Neuronal stem cell (in vitro differentiated cells): Measurements from ENCODE around the gene RGL1.

Experiments
- DNase-seq: peaks from one replicate; pipeline ENCODE4 v3.0.0-alpha.2; 2013; ENCODE audit warnings: low spot score
- H2AFZ ChIP-seq: one replicate; pipeline ENCODE4 v1.6.1; 2013; ENCODE audit warnings: mild to moderate bottlenecking, low read length, inconsistent platforms
- H2AK5ac ChIP-seq: 2 replicates; pipeline ENCODE4 v1.6.1; 2013; ENCODE audit warnings: low read depth, mild to moderate bottlenecking, inconsistent platforms, low read length, moderate library complexity, mixed read lengths
- H2BK120ac ChIP-seq: 2 replicates; pipeline ENCODE4 v1.6.1; 2013; ENCODE audit warnings: low read depth, mild to moderate bottlenecking, inconsistent platforms, low read length, moderate library complexity, mixed read lengths
- H2BK12ac ChIP-seq: one replicate; pipeline ENCODE4 v1.6.1; 2013; ENCODE audit warnings: low read length, inconsistent platforms
- H2BK15ac ChIP-seq: 2 replicates; pipeline ENCODE4 v1.6.1; 2013; ENCODE audit warnings: mild to moderate bottlenecking, low read length, inconsistent platforms, mixed read lengths
- H2BK5ac ChIP-seq: one replicate; pipeline ENCODE4 v1.6.1; 2013; ENCODE audit warnings: inconsistent platforms, mild to moderate bottlenecking, low read length, moderate library complexity
- H3K14ac ChIP-seq: one replicate; pipeline ENCODE4 v1.6.1; 2013; ENCODE audit warnings: low read length, inconsistent platforms
- H3K18ac ChIP-seq: 2 replicates; pipeline ENCODE4 v1.6.1; 2013; ENCODE audit warnings: low read length, inconsistent platforms
- H3K23ac ChIP-seq: 2 replicates; pipeline ENCODE4 v1.6.1; 2013; ENCODE audit warnings: low read depth, mild to moderate bottlenecking, mixed read lengths, low read length, inconsistent platforms; ENCODE audit not compliant: poor library complexity
- H3K27ac ChIP-seq: replicated peaks from 3 replicates; pipeline ENCODE4 v1.5.1; 2013; ENCODE audit warnings: low read length, inconsistent platforms
- H3K27me3 ChIP-seq, 3 experiments: 2 replicates each; pipeline ENCODE4 v1.6.1; 2013; ENCODE audit warnings: low read length in 3 of 3, mild to moderate bottlenecking in 2 of 3, inconsistent platforms in 1 of 3, low read depth in 1 of 3, mixed read lengths in 1 of 3, moderate library complexity in 1 of 3; ENCODE audit not compliant: control insufficient read depth in 3 of 3, insufficient read depth in 3 of 3
- H3K36me3 ChIP-seq, 2 donors: replicated peaks in 1 of 2; 2 replicates each; pipeline ENCODE4 v1.6.1; 2013; ENCODE audit warnings: low read length in 2 of 2; ENCODE audit not compliant: control insufficient read depth in 2 of 2, insufficient read depth in 2 of 2
- H3K4ac ChIP-seq: 2 replicates; pipeline ENCODE4 v1.6.1; 2013; ENCODE audit warnings: inconsistent platforms, mild to moderate bottlenecking, low read length, moderate library complexity
- H3K4me1 ChIP-seq, 2 donors: 1 replicate in 1 of 2; 2 replicates in 1 of 2; pipeline ENCODE4 v1.6.1; 2013; ENCODE audit warnings: low read length in 2 of 2, low read depth in 1 of 2; ENCODE audit not compliant: control insufficient read depth in 2 of 2, insufficient read depth in 1 of 2
- H3K4me2 ChIP-seq: one replicate; pipeline ENCODE4 v1.6.1; 2013; ENCODE audit warnings: mild to moderate bottlenecking, low read length, inconsistent platforms; ENCODE audit not compliant: insufficient read depth, poor library complexity, severe bottlenecking
- H3K4me3 ChIP-seq, 2 donors: 2 replicates each; pipeline ENCODE4 v1.5.1; 2013; ENCODE audit warnings: low read length in 2 of 2, mild to moderate bottlenecking in 2 of 2, inconsistent platforms in 1 of 2, moderate library complexity in 1 of 2
- H3K79me1 ChIP-seq: one replicate; pipeline ENCODE4 v1.6.1; 2013; ENCODE audit warnings: low read depth, mild to moderate bottlenecking, inconsistent platforms, low read length, moderate library complexity
- H3K9ac ChIP-seq: one replicate; pipeline ENCODE4 v1.6.1; 2013; ENCODE audit warnings: mild to moderate bottlenecking, low read depth, low read length, inconsistent platforms; ENCODE audit not compliant: poor library complexity
- H3K9me3 ChIP-seq, 2 donors: replicated peaks in 1 of 2; 2 replicates each; pipeline versions ENCODE3 to v1.6.1; 2013; ENCODE audit warnings: low read length in 2 of 2, mild to moderate bottlenecking in 2 of 2, inconsistent platforms in 1 of 2, low read depth in 1 of 2, mixed read lengths in 1 of 2, moderate library complexity in 1 of 2; ENCODE audit not compliant: control insufficient read depth in 2 of 2, insufficient read depth in 1 of 2
- H4K8ac ChIP-seq: one replicate; pipeline ENCODE4 v1.6.1; 2013; ENCODE audit warnings: low read depth, mild to moderate bottlenecking, inconsistent platforms, low read length, moderate library complexity
- H4K91ac ChIP-seq: one replicate; pipeline ENCODE4 v1.6.1; 2013; ENCODE audit warnings: low read length, low read depth, mild to moderate bottlenecking, inconsistent platforms; ENCODE audit not compliant: poor library complexity
- WGBS, 2 donors: extraction: QIAGEN DNeasy Blood & Tissue Kit; methylation state at CpG; one replicate each; pipeline ENCODE4 v1.1.7; 2013; ENCODE audit warnings: missing lambda C conversion rate in 2 of 2, mixed read lengths in 1 of 2; ENCODE audit not compliant: insufficient read length in 2 of 2, insufficient replicate concordance in 1 of 2; ENCODE audit errors: extremely low coverage in 2 of 2; 5-methylcytosine and 5-hydroxymethylcytosine counted together

The RGL1 gene

DNA sequence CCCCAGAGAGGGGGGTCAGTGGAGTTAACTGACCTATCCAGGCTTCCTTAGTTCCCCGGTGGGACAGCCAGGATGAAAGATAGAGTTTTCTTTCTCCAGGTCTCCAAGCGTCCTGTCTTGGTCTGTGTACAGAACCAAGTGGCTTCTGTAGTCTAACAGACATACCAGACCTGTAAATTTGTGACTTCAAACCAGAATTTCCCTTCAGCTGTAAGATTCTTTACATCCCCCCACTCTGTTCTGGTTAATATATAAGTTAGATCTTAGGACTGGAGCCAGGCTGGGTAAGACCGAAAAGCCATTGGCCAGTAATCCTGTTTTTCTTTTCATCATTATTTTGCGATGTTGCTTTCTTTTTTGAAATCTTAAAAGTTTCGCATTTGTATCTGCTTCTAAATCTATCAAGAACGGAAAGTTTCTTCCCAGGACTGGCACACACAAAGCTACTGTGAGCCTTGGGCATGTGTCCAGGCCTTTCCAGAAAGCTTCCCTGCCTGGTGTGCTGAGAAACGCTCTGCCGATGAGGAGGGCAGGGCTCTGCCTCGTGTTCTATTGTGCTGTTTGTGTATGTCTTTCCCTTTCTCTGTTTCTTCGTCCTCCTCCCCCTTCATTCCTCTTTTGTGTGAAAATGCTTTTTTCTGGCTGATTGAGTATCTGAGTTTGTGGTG is 72.3 kb downstream of the RGL1 start:
- Histone ChIP-seq H2BK15ac (no peak overlapping the region), H3K4me2 (no peak overlapping the region), H2BK5ac (no peak overlapping the region), H3K27me3 (no peaks in the 10 kb centered on the region), H3K18ac (no peak overlapping the region), H3K4ac (no peak overlapping the region), H2BK120ac (no peak overlapping the region), H3K9me3 (no peaks in the 10 kb centered on the region), H3K36me3 (peaks cover 0 to 5% of the 10 kb centered on the region in 2 donors), H3K4me1 (peaks cover 10 to 28% of the 10 kb centered on the region in 2 donors), H2BK12ac (no peak overlapping the region), H2AFZ (peak overlapping the region; percentile 47), H3K9ac (no peak overlapping the region), H4K91ac (no peak overlapping the region), H3K23ac (no peak overlapping the region), H4K8ac (no peak overlapping the region), H3K4me3 (no peak overlapping the region), H3K79me1 (no peaks in the 10 kb centered on the region), H3K27ac (no peak overlapping the region), H2AK5ac (no peak overlapping the region), H3K14ac (no peak overlapping the region)
- WGBS, 2 donors, result no CpG with 5 or more reads among the region's 10 CpGs
- no peak for DNase-seq

GRCh38 chr1:183879494-183879893 is 74.6 kb downstream of the RGL1 start:
- no peak overlapping the region for H3K23ac ChIP-seq
- H2BK120ac ChIP-seq, result no peak overlapping the region
- no peak overlapping the region for H3K27ac ChIP-seq

DNA sequence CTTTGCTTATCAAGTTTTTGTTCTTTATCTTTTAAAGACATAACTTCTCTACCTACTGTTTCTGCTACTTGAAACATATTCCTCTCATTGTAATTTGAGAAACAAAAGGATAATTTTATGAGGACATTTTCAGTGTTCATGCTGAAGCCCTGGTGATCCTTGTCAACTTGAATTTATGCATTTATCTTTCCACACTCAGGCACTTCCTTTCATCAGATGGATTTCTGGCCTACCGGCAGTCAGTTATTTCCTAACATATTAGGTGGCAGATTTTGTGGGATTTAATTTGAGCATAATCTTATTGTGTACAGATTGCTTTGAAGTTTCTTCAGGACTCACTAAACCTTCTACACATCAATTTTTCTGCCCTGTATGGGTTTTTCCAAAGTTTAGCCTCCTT is 75.0 kb downstream of the RGL1 start:
- H2BK15ac ChIP-seq, result no peak overlapping the region
- no peak overlapping the region for H2BK120ac ChIP-seq
- H3K23ac ChIP-seq, result no peak overlapping the region
- no peak for DNase-seq
- no peak overlapping the region for H3K18ac ChIP-seq
- H3K4me3 ChIP-seq, result no peak overlapping the region
- H3K4me2 ChIP-seq, result no peak overlapping the region
- no peaks in the 10 kb centered on the region for H3K79me1 ChIP-seq
- peaks cover 0 to 19% of the 10 kb centered on the region in 2 donors for H3K36me3 ChIP-seq
- WGBS, 2 donors, result no CpG with 5 or more reads among the region's 1 CpG
- H3K4me1 ChIP-seq, result peaks cover 10 to 26% of the 10 kb centered on the region in 2 donors
- no peak overlapping the region for H2BK5ac ChIP-seq
- no peak overlapping the region for H3K9ac ChIP-seq
- H2AFZ ChIP-seq, result no peak overlapping the region
- no peaks in the 10 kb centered on the region for H3K27me3 ChIP-seq
- H4K8ac ChIP-seq, result no peak overlapping the region
- H4K91ac ChIP-seq, result no peak overlapping the region
- no peaks in the 10 kb centered on the region for H3K9me3 ChIP-seq
- no peak overlapping the region for H2BK12ac ChIP-seq
- no peak overlapping the region for H2AK5ac ChIP-seq
- no peak overlapping the region for H3K4ac ChIP-seq
- H3K27ac ChIP-seq, result no peak overlapping the region
- H3K14ac ChIP-seq, result no peak overlapping the region

More at GRCh38 chr1:183879494-183879893, 74.6 kb downstream of the RGL1 start:
- Histone ChIP-seq H2AK5ac (no peak overlapping the region), H3K27me3 (no peaks in the 10 kb centered on the region), H3K79me1 (no peaks in the 10 kb centered on the region), H3K4me3 (no peak overlapping the region), H2BK15ac (no peak overlapping the region), H2AFZ (no peak overlapping the region), H3K4me2 (no peak overlapping the region), H3K9me3 (no peaks in the 10 kb centered on the region), H4K91ac (no peak overlapping the region), H3K36me3 (peaks cover 0 to 14% of the 10 kb centered on the region in 2 donors), H3K18ac (no peak overlapping the region), H2BK12ac (no peak overlapping the region), H3K4me1 (peaks cover 10 to 26% of the 10 kb centered on the region in 2 donors), H4K8ac (no peak overlapping the region), H2BK5ac (no peak overlapping the region), H3K9ac (no peak overlapping the region), H3K14ac (no peak overlapping the region), H3K4ac (no peak overlapping the region)
- no peak for DNase-seq
- no CpG with 5 or more reads among the region's 2 CpGs for WGBS, 2 donors

DNA sequence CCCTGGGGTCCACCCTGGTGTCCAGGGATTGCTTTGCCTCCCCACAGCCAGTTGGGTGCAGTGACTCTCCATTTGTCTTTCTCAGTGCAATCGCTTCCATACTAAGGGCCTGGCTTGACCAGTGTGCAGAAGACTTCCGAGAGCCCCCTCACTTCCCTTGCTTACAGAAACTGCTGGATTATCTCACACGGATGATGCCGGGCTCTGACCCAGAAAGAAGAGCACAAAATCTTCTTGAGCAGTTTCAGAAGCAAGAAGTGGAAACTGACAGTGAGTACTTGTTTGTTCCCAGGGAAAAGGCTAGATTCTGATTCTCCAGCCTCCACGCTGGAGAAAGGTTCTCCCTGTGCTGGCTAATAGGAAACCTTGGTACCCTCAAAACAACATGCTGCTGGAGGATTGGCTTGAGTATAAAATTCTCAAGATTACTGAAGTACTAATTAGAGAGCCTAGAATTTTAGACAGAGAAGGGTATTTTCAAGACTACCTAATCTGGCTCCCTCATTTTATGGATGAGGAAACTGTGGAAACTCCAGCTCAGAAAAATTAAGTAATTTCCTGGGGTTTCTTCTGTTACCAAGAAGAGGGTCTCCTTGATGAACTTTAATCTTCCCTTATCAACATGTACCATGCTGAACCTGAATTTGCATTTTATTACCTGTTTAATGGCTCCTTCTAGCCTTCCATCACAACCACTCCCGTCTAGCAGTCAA is 75.8 kb downstream of the RGL1 start:
- no CpG with 5 or more reads among the region's 6 CpGs for WGBS, 2 donors
- Histone ChIP-seq H3K36me3 (peaks cover 0 to 26% of the 10 kb centered on the region in 2 donors), H3K9ac (no peak overlapping the region), H2BK12ac (no peak overlapping the region), H3K4me1 (peaks cover 10 to 26% of the 10 kb centered on the region in 2 donors), H2AK5ac (no peak overlapping the region), H3K4ac (no peak overlapping the region), H3K14ac (no peak overlapping the region), H4K91ac (no peak overlapping the region), H3K4me2 (no peak overlapping the region), H2BK120ac (no peak overlapping the region), H3K9me3 (no peaks in the 10 kb centered on the region), H3K27me3 (no peaks in the 10 kb centered on the region), H3K4me3 (no peak overlapping the region), H2AFZ (no peak overlapping the region), H2BK15ac (no peak overlapping the region), H3K23ac (no peak overlapping the region), H4K8ac (no peak overlapping the region), H3K79me1 (no peaks in the 10 kb centered on the region), H3K27ac (peak overlapping the region; percentile 49), H3K18ac (no peak overlapping the region), H2BK5ac (no peak overlapping the region)
- DNase-seq, result no peak
